GM18858 (cell line): Measurements from ENCODE around the gene NGF.

ENCODE experiments used
- ATAC-seq: cut with Tn5 transposase; IDR thresholded peaks from one replicate; pipeline ENCODE4 v1.9.1; 2021; ENCODE audit not compliant: unreplicated experiment

NGF gene

DNA sequence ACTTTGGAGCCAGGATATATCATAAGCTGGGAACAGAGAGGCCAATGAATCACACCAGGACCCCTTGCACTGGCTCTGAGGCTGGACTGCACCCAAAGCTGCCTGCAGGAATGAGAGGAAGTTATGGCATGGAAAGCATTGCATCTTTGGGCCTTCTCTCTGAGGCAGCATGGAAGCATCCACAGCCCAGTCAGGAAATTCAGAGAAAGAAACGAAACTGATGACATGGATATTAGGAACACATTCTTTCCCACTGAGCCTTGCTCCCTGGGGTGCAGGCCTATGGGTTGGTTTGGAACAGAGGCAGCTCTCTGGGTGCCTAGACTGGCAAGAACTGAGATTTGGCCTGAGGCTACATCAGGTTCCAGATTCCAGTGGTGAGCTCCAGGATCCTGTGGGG is 98.6 kb downstream of the NGF start:
- no peak for ATAC-seq

DNA sequence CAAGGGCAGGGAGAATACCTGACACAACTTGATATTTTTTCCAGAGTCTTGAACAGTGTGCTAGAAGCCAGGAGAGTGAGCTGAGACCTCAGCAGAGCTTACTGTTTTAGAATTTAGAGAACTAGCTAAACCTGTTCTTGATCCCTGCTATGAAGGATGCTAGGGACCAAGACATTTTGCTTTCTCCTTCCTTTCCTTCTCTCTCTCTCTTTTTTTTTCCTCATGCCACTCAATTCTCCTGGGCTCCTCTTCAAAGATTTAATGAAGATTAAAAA is 99.0 kb downstream of the NGF start:
- no peak for ATAC-seq

DNA sequence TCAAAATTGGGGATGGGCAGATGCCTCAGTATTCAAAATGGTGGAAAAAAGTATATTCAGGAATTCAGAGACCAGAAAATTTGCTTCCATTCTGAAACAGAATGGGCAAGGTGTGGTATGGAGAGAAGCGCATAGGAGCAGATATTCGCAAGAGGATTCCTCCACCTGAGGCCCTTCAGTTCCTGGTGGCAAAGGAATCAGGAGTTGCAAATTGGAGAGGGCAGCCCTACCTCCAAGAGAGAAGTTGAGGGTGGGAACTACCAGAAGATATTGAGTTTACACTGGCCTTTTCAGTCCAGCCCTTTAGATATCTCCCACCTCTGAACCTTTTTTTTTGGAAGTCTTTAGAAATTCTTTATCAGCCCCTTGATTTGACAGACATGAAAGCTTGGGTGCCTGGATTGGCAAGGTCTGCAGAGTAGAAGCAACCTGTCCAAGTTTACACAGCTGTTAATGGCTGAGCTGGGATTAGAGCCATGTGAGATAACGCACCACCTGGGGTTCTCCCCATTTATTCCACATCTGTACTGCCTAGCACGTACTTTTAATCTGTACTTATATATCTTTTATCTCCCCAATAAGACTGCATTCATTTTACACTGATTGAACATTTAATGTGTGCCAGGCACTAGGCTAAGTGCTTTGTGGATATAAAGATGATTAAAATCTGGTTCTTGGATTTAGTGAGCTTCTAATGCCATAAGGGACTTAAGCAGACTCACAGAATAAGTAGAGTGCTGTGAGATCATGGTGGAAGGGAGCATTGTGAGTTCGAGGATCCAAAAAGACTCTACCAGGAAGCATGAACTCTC is 99.5 kb downstream of the NGF start:
- ATAC-seq = no peak

DNA sequence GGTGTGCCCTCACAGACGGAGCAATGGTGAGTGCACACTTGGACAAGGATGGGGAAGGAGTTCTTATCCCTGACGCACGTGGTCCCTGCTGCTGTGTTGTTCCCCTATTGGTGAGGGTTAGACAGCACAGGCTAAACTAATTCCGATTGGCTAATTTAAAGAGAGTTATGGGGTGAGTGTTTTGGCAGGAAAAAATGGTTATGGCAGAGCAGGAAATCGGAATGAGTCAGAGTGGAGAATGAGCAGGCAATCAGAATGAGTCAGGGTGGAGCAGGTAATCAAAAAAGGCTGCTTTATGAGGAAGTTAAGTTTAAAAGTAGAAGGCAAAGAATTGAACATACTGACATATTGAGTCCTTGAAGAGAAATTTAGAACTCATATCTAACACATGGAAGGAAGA is 100.5 kb downstream of the NGF start:
- no peak for ATAC-seq

DNA sequence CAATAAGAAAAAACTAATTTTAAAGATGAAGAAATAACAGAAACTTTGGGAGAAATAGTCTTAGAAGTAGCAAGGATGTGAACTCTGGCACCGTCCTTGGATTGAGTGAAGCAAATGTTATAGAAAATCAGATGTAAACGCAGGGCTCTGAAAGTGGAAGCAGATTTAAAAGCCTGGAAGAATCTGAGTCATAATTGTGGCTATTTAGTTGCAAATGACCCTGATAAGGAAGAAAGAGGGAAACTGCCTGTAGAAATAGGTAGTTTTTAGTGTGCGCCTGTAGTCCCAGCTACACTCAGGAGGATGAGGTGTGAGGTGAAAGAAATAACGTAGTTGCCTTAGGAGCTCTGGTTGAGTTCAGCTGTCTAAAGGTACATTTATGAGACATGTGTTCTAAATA is 101.0 kb downstream of the NGF start:
- ATAC-seq = no peak
